T follicular helper cell (primary cell): Measurements from ENCODE around the gene PEX14.
"Not testable (repeated sequence)": the region's sequence is repeated elsewhere in the genome, so short reads cannot be mapped to it uniquely, and the experiment has no call there.

ENCODE experiments used
- DNase-seq: peaks from one replicate; pipeline ENCODE4 v3.0.0-alpha.2; 2020; ENCODE audit warnings: low read depth

PEX14 gene

DNA sequence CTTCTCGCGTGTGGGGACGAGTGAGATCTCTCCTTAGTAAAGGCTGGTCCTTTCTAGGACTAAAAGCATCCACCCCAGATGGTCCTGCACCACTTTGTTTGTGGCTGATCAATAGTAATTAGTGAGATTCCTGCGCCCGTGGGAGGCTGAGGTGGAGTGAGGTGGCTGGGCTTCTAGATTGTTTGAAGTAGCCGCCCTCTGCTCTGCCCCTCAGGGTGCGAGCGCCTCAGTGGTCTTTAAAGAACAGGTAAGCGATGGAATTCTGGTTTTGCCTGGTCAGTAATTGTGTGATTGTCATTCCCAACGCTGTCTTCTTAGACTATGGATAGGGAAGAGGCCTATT lies 20.7 kb downstream of the PEX14 start:
- DNase-seq = no peak

DNA sequence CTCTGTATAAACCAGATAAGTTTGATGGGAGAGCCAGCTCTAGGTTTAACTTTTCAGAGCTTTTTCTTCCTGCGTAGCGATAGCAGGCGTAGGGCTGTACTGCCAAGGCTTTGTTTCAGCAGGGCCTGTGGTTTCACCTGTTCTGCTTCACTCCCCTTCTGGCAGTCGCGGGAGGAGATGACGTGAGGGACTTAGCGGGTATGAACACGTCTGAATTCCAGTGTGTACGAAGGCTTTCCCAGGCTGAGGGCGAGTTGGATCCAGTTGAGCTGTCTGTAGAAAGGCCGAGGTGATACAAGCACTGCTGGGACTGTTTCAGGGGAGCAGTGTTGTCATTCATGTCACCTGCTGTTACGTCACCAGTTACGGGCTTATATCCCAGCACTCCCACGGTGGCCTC lies 21.2 kb downstream of the PEX14 start:
- no peak for DNase-seq

DNA sequence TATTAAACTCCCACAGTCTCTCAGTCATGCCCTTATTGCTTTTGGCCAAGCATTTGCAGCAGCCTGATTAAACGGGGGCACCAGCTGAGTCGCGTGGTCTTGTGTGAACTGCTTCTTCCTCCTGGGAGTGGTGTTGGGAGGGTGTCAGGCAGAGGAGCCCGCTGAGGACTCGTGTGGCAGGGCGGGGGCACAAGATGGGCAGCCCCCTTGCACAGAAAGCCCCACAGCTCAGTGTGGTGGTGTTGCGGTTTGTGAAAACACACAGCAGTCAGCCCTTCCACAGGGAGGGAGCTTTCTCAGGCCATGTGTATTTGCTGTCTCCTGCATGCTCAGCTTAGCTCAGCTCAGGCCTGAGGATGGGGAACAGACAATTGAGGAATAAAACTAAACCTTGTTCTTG lies 22.4 kb downstream of the PEX14 start:
- no peak for DNase-seq

DNA sequence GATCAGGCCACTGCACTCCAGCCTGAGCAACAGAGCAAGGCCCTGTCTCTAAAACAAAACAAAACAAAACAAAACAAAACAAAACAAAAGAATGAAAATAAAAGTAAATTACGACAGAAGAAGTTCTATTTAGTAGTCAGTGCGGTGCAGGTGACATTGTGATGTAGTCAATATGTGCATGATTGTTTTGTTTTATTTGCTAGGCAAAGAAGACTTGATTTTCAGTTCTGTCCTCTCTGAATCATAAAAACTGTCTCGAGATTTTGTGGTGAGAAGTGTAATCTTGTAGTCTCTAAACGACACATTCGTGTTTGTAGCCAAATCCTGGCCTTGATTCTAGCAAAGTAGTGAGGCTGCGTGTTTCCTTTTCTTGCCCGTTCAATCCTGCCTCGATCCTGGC lies 23.5 kb downstream of the PEX14 start:
- DNase-seq = no peak

DNA sequence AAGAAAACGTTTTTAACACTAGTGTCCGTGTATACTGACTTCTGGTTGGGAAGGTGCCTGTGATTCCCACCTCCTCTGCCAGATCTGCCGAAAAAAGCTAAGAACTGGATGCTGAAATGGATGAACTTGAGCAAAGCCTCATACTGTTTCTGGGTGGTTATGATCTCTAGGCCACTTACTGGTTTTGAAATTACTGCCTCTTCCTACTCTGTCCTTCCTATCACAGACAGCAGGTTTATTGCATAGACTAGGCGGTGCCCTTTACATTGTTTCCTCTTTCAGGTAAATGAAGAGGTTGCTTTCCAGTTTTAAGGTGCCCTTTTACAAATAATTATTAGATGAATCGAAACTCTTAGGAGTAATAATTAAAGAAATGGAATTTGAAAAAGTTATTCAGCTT lies 27.5 kb downstream of the PEX14 start:
- DNase-seq = no peak

DNA sequence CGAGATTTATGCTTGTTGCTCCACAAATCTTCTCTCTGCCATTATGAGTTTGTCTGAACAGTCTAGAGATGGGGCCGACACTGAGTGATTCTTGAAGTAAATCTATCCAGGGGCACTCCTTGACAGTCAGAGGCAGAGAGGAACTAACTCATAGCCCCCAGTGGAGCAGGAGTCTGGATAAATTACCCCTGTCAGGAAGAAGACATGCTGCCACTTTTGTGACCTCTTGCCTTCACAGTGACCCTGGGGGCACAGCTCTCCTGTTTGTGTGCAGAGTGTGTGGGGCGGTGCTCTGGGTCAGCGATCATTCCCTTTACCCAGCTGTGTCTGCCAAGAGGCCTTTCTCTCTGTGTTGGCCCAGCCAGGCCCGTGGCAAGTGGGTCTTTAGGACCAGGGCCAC lies 29.5 kb downstream of the PEX14 start:
- no peak for DNase-seq

DNA sequence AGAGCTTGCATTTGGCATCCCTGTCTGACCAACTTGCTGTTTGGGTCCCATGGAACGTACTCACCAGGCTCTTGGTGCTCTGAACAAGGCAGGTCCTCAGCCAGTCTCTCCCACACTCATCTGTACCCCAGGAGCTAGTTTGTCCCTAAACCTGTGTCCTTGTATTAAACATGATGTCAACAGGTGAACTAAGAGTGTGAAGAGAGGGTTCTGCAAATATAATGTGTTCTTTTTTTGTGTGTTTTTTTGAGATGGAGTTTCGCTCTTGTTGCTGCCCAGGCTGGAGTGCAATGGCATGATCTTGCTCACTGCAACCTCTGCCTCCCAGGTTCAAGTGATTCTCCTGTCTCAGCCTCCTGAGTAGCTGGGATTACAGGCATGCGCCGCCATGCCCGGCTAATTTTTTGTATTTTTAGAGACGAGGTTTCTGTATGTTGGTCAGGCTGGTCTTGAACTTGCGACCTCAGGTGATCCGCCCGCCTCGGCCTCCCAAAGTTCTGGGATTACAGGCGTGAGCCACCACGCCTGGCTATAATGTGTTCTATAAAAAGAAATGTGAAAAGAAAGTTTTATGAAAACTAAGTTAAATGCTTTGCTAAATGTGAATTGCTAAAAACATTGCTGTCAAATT lies 31.4 kb downstream of the PEX14 start:
- not testable (repeated sequence) for DNase-seq

DNA sequence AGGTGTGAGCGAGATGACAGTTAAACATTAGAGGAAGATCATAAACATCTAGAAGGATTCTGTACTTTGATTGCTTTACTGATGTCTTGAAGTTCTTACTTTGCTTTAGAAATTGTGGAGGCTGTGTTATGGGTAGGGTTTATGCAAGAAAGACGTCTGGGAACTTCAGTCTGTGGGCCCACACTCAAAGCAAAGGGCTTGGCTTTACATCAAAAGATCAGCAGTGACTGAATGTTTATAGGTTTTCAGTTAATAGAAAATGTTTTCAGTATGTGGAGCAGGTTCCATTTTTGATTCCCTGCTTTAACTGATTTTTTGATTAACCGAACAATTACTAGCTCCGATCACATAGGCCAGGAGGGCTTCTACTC lies 31.9 kb downstream of the PEX14 start:
- DNase-seq = no peak

DNA sequence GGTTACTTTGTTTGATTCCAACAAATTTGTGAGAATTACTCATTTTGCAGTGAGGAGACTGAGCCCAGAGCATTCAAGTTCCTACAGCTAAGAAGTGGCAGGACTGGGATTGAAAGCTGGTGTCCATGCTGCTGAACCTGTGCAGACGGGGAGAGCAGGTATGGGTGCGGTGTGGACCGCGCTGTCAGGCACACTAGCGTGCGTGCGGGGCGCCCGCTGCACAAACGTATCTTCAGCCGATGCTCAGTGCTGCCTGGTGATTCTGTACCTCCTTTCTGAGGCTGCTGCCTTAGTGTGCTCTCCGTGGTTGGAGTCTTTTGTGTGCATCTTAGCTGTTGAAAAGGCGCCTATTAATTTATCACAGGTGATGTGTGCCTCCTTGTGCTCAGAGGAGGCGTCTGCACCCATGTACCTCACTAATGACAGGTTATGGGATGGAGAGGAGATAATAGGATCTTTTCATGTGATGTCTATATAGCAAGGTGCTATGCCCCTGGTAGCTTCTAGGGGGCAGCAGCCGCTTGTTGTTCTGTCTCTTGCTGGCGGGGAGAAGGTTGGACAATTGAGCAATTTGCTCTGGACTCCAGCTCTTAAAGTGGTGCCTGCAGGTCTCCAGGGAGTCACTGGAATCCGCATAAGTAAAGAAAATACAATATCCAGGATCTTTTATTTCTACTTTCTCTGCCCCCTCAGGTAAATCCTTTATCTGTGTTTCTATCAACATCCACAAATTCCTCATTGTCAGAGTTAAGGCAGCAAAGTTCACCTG lies 32.5 kb downstream of the PEX14 start:
- DNase-seq = peak; percentile 32

DNA sequence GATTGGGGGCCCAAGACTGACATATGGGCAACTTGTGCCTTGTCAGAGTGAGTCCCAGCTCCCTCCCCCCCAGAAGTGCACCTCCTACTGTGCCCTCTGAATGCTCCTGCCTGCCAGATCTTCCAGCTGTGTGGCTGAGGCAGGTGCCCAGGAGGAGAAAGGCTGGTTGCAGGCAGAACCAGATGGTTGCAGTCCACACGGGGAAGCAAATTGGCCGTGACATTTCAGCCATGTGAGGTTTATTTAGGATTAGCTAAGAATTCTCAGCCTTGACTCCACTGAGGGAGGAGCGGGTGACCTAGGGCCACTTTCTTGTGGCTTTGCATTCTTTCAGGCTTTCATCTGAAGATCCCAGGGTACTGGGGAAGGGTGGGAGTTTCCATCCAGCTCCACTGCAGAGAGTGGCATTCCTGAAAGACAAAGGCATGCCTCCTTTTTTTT lies 33.8 kb downstream of the PEX14 start:
- no peak for DNase-seq

DNA sequence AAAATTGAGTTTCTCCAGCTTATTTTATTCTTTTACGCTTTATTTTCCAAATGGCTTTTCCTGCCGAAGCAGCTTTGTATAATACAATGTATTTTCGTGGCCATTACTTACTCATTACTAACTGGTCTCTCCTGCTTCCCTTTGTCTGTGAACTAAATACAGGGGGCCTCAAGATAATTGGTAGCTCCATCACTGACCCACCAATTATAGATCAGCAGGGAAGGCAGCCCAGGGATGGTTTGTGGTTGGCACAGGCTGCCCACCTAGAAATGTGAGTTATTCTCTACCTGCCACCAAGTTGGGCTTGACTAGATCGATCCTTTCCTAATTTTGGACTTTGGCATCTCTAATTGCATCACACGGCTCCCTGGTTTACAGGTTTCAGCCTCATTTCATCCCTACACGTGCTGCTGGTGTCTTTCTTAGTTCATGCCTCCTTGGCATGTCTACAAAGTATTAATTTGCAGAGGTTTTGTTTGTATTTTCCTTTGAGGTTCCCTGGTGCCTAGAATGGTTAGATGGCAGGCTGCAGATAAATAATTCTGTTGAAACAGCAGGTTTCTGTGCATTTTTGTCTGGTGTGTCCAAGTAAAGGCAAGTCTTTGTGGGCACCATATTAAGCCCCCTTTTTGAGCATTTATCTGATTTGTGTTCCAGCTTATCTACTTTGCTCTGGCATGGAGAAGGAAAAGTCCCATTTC lies 35.2 kb downstream of the PEX14 start:
- DNase-seq = no peak

DNA sequence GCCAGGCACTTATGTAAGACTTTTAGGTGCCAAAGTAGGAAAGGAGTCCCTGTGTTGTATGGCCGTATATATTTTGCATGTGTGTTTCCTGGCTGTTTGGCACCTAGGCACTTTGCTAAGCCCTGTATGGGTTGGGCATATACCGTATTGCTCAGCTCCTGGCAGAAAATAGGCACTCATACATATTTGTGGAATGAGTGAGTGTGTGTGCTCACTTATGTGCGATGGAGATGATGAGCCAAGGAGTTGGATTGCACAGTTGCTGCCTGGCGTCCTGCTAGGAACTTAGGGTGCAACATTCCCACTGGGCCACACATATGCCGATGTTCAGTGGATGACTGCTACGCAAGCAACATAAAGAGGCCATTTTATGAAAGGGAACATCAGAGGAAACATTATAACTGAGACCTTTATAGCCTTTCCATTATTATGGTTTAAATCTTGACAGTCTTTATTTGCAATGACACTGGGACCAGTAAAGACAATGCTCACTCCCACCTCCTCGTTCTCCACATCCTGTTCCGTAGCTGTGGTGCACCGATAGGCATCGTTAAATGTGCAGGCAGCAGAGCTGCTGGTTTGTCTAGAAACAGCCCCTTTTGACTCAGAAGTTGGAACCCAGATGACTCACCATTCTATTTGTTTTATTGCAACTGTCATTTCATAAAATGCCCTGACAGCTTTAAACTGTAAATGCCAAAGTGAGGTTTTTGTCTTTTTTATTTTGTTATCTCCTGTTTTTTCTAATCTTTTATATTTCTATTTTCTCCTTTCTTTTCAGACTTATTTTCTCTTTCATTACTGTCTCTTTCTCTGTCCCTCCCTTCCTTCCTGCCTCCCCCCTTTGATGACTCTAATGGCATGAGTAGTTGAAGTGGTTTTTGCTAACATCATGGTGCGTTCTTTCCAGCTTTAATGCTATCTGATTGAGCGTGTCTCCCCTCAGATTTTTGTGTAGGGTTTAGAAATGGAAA lies 36.1 kb downstream of the PEX14 start:
- peak; percentile 62 for DNase-seq

DNA sequence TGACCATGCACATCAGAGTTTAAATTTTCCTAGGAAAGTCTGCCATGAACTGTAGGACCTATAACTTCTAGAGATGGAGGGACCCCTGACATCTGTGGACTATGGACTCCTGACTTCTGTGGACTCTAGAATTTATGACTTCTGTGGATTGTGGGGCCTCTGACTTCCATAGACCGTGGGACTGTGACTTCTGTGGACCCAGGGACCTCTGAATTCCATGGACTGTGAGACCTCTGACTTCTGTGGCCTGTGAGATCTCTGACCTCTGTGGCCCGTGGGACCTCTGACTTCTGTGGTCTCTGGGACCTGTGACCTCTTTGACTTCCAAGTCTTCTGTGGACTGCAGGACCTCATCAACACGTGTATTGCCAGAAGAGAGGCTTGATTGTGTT lies 36.7 kb downstream of the PEX14 start:
- DNase-seq = no peak

DNA sequence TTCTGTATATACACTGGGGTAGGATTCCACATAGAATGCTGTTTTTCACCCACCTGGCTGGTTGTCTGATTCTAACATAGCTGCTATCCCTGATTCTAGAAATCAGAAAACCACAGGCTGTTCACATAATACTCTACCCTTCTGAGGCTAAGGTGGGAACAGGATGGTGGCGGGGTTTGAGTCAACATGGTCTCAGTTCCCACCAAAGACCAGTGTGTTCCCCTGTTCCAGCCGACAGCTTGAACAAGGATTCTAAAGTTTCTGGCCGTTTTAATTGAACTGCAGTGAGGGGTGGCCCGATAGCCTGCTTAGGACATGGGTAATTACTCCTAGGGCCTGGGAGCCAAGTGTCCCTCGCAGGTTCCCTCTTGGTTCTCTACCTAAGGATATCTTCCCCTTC lies 38.4 kb downstream of the PEX14 start:
- DNase-seq = no peak

DNA sequence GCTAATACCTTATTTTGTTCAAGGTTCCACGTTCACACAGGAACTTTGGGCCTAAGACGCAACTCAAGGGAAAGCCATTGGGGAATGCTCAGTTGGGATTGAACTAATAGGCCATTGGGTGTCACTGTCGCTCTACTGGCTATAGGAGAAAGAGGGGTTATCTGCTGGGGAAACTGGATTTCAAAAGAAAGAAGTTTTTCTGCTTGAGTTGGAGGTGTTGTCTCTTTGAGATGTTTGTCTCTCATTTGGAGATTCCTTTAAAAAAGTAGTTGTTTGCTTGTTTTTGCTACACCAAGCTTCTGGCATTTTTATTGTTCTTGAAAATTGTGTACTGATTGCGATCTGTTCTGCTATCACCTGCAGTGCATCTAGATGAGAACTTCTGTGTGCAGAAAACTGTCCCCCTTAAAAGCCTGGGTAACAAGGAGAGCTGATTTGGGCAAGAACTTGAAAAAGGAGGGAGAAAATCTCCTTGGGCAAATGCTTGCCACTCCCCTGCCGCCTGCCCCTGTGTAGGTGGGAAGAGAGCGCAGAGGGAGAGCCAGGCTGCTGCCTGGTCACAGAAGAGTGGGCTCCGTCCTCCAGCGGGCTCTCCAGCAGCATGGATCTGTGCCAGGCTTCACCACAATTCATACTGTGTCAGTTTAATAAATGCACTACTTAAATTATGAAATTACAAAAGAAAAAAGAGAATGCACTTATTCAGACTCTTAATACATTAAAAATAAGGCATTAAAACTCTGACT lies 39.9 kb downstream of the PEX14 start:
- no peak for DNase-seq

DNA sequence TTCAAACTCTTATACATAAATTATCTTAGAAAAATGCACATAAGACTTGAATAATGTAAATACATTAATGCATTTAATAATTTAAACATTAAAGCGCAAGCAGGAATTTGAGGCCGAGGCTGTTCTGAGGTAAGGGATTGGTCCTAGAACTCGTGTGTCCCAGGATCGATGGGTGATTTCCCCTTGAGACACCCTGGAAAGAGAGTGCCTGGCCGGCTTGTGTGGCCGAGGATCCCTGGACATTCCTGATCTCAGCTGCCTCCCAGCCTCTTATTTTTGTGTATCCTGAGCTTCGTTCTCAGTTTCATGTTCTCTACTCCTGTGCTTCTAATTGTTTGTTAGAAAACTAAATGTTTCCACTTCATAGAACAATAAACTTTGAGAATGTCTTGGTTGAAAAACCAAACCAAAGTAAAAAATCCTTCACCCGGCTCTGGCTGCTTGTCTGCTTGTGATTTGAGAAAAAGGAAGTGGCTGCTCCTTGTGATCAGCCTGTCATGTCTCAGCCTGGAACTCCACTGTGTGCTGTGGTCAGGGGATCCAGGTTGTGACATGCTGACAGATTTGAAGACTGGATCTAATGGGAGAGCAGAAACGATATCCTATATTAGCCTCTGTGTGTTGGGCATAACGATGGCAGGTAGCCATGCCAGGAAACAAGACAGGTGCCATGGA lies 40.7 kb downstream of the PEX14 start:
- no peak for DNase-seq

DNA sequence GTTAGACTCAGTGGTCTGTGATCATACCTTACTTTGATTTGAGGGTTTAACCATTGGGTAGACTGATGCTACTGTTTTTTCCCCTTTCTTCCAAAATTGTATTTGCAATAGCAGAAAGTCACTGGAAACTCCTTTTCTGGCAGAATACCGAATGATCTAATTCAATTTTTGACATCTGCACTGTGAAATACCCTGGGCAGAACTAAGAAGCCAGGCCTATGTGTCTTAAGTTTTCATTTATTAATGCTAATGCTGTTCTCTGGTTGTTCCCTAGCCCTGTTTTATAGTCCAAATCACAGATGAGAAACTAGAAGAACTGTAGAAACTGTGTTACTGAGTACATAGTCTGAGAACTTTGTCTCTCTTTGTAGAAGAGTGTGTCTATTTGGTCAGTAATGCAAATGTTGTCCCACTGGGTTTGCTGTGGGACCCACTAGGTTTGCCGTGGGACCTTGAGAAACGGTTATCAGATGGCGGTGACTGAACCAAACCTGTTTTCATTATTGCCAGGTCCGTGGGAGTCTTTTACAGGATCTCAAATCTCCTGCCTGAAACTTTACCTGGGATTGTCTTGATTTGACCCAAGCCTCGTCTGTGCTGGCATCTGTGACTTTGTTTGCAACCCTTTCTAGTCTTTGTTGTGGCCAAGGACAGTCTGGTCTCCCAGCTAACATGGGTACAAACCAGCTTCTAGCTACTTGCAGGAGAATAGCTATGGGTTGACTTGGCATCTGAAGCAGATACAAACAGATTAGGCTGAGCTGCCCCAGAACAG lies 41.4 kb downstream of the PEX14 start:
- DNase-seq = no peak

DNA sequence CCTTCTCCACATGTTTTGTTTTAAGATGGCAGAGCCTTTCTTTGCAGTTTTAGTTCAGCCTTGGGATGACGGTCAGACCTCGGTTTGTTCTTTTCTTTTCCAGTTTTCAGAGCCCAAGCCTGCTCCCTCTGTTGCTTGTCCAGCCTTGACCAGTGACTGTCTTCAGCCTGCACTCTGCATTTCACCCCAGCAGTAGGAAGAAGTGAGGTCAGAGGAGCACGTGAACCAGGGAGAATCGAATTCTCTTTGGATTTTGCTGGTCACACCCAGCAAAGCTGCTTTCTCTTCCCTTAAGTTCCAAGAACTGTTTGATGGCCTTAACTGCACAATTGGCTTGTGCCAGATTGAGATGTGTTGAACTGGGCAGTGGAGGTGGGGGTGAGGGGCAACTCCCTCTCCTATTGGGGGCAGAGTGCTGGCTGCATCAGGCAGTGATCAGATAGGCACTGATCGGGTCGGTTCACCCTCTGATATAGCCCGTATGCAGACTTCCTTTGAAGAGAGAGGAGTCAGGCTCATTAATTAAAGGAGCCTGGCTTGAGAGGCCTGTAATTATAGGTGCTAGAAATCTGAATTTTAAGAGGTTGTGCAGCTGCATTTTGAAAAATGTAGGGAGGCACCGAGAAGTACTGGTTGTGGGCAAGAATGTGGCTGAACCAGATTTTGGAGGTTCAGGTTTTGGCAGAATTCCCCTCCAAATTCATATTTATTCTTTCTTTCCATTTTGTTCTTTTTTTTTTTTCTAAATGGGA lies 42.4 kb downstream of the PEX14 start:
- no peak for DNase-seq

DNA sequence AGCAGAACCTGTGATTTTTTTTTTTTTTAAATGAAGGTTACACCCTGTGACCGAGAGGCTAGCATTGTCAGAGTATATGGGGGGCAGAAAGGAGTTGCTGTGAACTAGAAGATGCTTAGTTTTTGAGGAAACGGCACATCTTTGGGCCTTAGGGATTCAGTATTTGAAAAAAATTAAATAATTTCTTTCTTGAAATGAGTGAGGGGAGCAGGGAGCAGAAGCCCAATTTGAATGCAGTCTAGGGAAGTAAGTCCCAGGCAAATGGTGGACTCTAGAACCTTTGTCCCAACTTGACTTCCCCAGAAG lies 42.9 kb downstream of the PEX14 start:
- no peak for DNase-seq

DNA sequence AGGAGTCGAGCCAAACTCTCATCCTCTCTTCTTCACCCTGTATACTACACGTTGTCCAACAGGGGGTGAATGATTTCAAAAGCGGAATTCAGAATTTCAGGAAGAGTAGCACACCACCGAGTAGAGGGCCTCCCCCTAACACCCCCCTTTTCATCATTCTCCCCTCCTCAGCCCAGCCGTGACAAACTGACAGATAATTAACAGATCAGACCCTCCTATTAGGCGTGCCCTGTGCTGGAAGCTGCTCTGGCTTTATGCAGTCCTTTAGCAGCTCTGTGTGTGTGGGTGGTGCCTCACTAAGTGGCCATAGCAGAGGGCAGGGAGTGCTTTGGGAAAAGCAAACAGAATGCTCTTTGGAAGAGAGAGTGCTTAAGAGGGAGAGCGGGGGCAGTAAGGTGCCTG lies 44.3 kb downstream of the PEX14 start:
- DNase-seq = no peak
